ENCODE measurements around the gene NOS1AP.

The NOS1AP gene

DNA sequence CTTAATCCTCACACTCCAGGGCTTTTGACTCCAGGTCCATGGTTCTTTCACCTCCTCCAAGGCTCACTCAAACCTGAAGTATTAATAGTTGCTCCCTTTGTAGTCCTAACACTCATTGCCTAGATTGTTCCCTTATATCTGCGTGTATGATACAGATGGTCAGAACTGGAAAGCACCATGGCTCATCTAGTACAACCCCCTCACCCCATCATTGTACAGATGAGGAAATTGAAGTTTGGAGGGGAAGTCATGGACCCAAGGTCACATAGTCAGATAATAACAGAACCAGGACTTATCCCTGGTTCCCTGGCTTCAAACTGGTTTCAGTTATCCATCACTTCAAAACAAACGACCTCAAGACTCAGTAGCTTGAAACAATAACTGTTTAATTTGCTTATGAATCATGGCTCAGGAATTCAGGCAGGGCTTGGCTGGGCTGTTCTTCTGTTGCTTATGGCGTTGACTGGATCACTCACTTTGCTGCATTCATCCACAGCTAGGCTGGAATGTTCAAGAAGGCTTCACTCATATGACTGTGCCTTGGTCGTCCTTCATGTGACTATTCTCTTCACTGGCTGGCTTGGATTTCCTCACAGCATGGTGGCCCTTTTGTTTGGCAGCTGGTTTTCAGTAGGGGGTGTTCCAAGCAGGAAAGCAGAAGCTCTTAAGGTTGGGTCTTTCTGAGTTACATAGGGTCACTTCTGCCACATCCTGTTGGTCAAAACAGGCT, 5.0 kb downstream of the NOS1AP start:
- Mint-ChIP-seq H3K4me3 (peak overlapping the region in 1 of 3 experiments; percentile 13), H3K4me1 (peaks cover 28% of the 10 kb centered on the region), H3K9me3 (no peaks in the 10 kb centered on the region), H3K27ac (no peak overlapping the region), H3K27me3 (ENCODE audit: low read depth) (peaks cover 26% of the 10 kb centered on the region), H3K36me3 (ENCODE audit: low read depth) (peaks cover 7% of the 10 kb centered on the region)
- TF ChIP-seq, protein P1, sequence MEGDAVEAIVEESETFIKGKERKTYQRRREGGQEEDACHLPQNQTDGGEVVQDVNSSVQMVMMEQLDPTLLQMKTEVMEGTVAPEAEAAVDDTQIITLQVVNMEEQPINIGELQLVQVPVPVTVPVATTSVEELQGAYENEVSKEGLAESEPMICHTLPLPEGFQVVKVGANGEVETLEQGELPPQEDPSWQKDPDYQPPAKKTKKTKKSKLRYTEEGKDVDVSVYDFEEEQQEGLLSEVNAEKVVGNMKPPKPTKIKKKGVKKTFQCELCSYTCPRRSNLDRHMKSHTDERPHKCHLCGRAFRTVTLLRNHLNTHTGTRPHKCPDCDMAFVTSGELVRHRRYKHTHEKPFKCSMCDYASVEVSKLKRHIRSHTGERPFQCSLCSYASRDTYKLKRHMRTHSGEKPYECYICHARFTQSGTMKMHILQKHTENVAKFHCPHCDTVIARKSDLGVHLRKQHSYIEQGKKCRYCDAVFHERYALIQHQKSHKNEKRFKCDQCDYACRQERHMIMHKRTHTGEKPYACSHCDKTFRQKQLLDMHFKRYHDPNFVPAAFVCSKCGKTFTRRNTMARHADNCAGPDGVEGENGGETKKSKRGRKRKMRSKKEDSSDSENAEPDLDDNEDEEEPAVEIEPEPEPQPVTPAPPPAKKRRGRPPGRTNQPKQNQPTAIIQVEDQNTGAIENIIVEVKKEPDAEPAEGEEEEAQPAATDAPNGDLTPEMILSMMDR (IDR thresholded peaks at IDR 0.05; ENCODE audit: unreplicated experiment in 3 of 3), result no peak

DNA sequence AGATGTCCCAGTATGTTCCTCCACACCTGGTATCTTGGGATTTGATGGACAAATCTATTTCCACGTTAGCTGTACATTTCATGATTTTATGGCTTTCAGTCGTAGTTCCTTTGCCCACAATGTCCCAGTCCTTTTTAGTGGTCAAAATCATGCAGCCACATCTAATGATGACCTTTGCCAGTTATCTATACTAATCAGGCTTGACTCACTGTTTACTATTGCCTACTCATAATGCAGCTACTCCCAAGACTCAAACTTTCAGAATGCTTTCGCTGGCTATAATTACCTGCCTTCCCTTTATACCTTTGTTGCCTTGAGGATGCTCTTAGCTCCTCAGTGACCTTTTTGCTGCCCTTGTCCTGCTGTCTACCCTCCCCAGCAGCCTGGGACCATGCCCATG, 6.4 kb downstream of the NOS1AP start:
- TF ChIP-seq, protein P1 (IDR thresholded peaks at IDR 0.05; ENCODE audit: unreplicated experiment in 3 of 3), result no peak
- no peak overlapping the region for H3K27ac Mint-ChIP-seq
- peaks cover 42% of the 10 kb centered on the region for H3K4me1 Mint-ChIP-seq

DNA sequence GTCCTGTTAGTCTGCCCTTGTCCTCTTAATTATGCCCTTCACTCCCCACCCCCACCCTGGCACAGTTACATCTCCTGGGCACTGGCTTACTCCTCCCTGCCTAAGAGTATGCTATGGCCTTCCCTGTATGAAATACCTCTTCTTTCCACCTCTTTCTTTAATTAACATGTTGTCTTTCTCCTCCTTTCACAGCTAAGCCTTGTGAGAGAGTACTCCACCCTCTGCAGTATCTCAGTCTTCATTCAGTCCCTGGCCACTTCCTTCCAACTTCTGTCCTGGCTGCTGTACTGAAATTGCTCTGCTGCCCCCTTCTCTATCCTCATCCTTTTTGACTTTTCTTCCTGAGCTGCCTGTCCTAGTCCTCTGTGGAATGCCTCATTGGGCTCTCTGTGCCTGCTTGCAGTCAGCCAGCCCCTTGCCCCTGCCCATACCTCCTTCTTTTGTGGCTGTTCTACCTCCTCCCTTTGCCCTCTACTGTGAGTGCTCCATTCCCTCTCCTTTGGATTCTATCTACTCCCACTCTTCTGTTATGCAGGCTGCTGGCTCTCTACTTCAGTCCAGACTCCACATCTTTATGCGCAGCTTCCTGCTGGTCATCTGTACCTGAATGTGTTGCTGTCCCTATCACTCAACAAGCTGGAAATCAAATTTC, 8.3 kb downstream of the NOS1AP start:
- no peak overlapping the region for H3K4me3 Mint-ChIP-seq
- peaks cover 3% of the 10 kb centered on the region for H3K27me3 Mint-ChIP-seq (ENCODE audit: low read depth)
- TF ChIP-seq, protein P1 (IDR thresholded peaks at IDR 0.05; ENCODE audit: unreplicated experiment in 3 of 3), result no peak
- peaks cover 7% of the 10 kb centered on the region for H3K36me3 Mint-ChIP-seq (ENCODE audit: low read depth)
- peak overlapping the region in 1 of 3 experiments; percentile 24 for H3K27ac Mint-ChIP-seq
- H3K4me1 Mint-ChIP-seq, result peaks cover 22% of the 10 kb centered on the region
- H3K9me3 Mint-ChIP-seq, result no peaks in the 10 kb centered on the region

More for the DNA sequence above, 6.4 kb downstream of the NOS1AP start:
- no peaks in the 10 kb centered on the region for H3K9me3 Mint-ChIP-seq
- peaks cover 19% of the 10 kb centered on the region for H3K27me3 Mint-ChIP-seq (ENCODE audit: low read depth)
- peaks cover 7% of the 10 kb centered on the region for H3K36me3 Mint-ChIP-seq (ENCODE audit: low read depth)
- H3K4me3 Mint-ChIP-seq, result no peak overlapping the region

DNA sequence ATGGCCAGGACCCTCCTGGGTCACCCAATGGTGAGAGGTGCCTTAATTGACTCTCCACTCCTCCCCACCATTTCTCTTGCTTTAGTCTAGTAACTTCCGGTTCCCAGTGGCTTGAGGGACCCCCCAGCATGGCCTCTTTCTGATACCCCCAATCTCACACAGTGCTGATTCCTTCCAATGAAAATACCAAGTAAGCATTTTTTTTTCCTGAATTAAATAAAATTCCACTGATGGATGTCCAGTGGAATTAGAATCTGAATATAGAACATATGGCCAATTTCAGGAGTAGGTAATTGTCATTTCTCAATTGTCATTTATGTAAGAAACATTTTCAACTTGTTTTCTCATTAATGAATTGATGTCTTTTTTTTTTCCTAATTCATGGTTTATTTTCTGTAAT, 9.5 kb downstream of the NOS1AP start:
- Mint-ChIP-seq H3K27me3 (ENCODE audit: low read depth) (no peaks in the 10 kb centered on the region), H3K4me1 (peaks cover 20% of the 10 kb centered on the region), H3K4me3 (no peak overlapping the region), H3K9me3 (peaks cover 1% of the 10 kb centered on the region), H3K36me3 (ENCODE audit: low read depth) (peaks cover 9% of the 10 kb centered on the region), H3K27ac (no peak overlapping the region)
- TF ChIP-seq, protein P1 (IDR thresholded peaks at IDR 0.05; ENCODE audit: unreplicated experiment in 3 of 3), result no peak

DNA sequence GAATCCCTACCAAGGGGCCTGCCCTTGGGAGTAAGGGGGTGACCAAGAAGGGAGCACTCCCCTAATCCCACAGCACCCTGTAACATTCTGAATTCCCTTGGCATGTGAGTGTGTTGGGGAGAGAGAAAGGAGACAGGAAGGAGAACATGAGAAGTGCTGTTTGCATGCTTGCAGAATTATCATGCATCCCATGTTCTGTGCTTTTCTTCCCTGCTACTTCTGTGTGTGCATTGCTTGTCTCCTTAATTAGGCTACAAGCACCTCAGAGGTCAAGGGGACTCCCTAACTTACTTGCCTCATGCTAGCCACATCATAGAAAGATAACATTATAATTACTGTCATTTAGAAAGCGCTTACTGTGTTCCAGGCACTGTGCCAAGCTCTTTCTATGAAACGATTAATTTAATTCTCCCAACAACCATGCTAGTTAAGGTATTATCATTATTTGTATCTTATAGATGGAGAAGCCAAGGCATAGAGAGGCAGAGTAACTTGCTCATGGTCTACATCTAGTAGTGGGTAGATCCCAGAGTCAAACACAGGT, 11.1 kb downstream of the NOS1AP start:
- peak overlapping the region in 1 of 3 experiments; percentile 43 for H3K27ac Mint-ChIP-seq
- peaks cover 3% of the 10 kb centered on the region for H3K9me3 Mint-ChIP-seq
- no peak overlapping the region for H3K4me3 Mint-ChIP-seq

More for the DNA sequence above, 11.1 kb downstream of the NOS1AP start:
- H3K36me3 Mint-ChIP-seq (ENCODE audit: low read depth), result peaks cover 8% of the 10 kb centered on the region
- peaks cover 20% of the 10 kb centered on the region for H3K4me1 Mint-ChIP-seq
- no peaks in the 10 kb centered on the region for H3K27me3 Mint-ChIP-seq (ENCODE audit: low read depth)
- TF ChIP-seq, protein P1 (IDR thresholded peaks at IDR 0.05; ENCODE audit: unreplicated experiment in 3 of 3), result no peak

All from nephron (organoid).